GM06990 (cell line): ENCODE measurements around the gene TH.

ENCODE experiments used
- DNase-seq: peaks from one replicate; pipeline ENCODE4 v3.0.0-alpha.2; 2011; ENCODE audit not compliant: insufficient read length; ENCODE audit errors: extremely low read depth
- H3K27me3 ChIP-seq: replicated peaks from 2 replicates; pipeline ENCODE4 v1.6.0; 2011; ENCODE audit warnings: low read length; ENCODE audit not compliant: control insufficient read depth, insufficient read depth
- H3K36me3 ChIP-seq: 2 replicates; pipeline ENCODE4 v1.5.1; 2011; ENCODE audit warnings: low read length; ENCODE audit not compliant: control insufficient read depth, insufficient read depth
- H3K4me3 ChIP-seq: replicated peaks from 2 replicates; pipeline ENCODE4 v1.5.1; 2011; ENCODE audit warnings: low read depth, mild to moderate bottlenecking, control low read depth, low read length
- TF ChIP-seq, protein P1 (sequence below): IDR thresholded peaks from 2 replicates; pipeline ENCODE4 v1.5.1; 2011; ENCODE audit warnings: low read length, control low read depth, mild to moderate bottlenecking, inconsistent platforms; ENCODE audit not compliant: insufficient read depth, poor library complexity, severe bottlenecking

TH gene

DNA sequence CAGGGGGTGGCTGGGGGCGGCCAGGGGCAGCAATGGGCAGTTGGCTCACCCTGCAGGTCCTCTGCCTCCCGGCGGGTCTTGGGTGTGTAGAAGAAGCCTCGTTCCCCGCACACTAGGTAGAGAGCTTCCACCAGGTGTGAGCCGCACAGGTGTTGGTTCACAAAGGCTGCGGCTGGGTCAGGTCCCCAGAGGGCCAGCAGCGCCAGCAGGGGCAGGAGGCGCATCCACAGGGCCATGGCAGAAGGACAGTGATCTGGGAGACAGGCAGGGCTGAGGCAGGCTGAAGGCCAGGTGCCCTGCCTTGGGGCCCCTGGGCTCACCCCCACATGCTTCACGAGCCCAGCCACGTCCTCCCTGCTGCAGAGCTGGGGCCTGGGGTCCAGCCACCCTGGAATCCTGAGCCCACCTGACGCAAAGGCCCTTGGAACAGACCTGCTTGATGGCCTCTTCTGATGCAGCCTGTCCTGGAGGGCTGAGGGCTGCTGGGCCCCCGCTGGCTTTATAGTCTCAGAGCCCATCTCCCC is 10.8 kb downstream of the TH start, which contains the start of gene INS:
Gene INS, minus strand, starts transcription at position 474 of the 524 bp plus-strand sequence. Its CDS starts 238 bp downstream, at position 236.
- TF ChIP-seq, protein P1, sequence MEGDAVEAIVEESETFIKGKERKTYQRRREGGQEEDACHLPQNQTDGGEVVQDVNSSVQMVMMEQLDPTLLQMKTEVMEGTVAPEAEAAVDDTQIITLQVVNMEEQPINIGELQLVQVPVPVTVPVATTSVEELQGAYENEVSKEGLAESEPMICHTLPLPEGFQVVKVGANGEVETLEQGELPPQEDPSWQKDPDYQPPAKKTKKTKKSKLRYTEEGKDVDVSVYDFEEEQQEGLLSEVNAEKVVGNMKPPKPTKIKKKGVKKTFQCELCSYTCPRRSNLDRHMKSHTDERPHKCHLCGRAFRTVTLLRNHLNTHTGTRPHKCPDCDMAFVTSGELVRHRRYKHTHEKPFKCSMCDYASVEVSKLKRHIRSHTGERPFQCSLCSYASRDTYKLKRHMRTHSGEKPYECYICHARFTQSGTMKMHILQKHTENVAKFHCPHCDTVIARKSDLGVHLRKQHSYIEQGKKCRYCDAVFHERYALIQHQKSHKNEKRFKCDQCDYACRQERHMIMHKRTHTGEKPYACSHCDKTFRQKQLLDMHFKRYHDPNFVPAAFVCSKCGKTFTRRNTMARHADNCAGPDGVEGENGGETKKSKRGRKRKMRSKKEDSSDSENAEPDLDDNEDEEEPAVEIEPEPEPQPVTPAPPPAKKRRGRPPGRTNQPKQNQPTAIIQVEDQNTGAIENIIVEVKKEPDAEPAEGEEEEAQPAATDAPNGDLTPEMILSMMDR = no peak

GRCh38 chr11:2159536-2160413 is 11.8 kb downstream of the TH start:
- TF ChIP-seq, protein P1 = no peak
- no peak for DNase-seq
- no peaks in the 10 kb centered on the region for H3K27me3 ChIP-seq
- no peaks in the 10 kb centered on the region for H3K36me3 ChIP-seq
- H3K4me3 ChIP-seq = no peak overlapping the region

More for the DNA sequence above, 10.8 kb downstream of the TH start, which contains the start of gene INS:
- H3K4me3 ChIP-seq = no peak within 1 kb of the TSS
- no peak for DNase-seq
- H3K27me3 ChIP-seq = no peaks in the 10 kb centered on the region
- no peaks in the 10 kb centered on the region for H3K36me3 ChIP-seq

DNA sequence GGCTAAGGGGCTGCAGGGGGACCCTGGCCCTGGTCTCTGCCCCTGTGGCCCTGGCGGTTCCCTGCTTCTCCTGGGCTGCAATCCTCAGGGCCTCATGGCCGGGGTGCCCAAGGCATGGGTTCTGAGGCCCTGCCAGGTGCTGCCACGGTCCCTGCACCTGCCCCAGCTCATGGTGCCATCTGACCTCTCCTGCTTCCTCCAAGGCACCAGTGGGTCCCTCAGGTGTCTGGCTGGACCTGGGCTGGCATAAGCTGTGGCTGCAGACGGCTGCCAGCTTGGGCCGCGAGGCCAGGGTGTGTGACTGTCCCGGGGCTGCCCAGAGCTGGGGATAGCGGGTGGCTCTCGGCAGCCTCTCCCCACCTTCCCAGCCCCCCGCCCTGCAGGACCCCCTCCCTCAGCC is 12.6 kb downstream of the TH start:
- no peaks in the 10 kb centered on the region for H3K27me3 ChIP-seq
- H3K4me3 ChIP-seq = no peak overlapping the region
- no peak for DNase-seq
- TF ChIP-seq, protein P1 = no peak
- H3K36me3 ChIP-seq = no peaks in the 10 kb centered on the region

DNA sequence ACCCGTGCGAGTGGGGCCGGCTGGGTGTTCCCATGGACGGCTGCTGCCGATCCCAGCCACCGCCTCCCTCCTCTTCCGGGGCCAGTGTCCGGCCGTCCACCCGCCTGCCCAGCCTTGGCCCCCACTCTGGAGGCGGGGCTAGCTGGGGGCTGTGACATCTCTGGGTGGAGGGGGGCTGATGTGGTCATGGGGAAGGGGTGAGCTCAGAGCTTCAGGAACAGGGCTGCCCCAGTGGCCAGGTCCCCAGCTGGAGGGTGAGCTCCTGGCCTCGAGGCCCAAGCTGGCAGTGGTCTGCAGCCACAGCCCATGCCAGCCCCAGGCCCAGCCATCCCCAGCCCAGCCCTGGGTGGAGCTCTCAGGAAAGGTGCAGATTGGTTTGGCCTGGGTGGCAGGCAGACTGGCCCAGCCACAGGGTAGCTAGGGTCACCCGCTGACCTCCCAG is 13.3 kb downstream of the TH start:
- Histone ChIP-seq H3K27me3 (no peaks in the 10 kb centered on the region), H3K36me3 (no peaks in the 10 kb centered on the region), H3K4me3 (no peak overlapping the region)
- DNase-seq = no peak
- TF ChIP-seq, protein P1 = no peak

DNA sequence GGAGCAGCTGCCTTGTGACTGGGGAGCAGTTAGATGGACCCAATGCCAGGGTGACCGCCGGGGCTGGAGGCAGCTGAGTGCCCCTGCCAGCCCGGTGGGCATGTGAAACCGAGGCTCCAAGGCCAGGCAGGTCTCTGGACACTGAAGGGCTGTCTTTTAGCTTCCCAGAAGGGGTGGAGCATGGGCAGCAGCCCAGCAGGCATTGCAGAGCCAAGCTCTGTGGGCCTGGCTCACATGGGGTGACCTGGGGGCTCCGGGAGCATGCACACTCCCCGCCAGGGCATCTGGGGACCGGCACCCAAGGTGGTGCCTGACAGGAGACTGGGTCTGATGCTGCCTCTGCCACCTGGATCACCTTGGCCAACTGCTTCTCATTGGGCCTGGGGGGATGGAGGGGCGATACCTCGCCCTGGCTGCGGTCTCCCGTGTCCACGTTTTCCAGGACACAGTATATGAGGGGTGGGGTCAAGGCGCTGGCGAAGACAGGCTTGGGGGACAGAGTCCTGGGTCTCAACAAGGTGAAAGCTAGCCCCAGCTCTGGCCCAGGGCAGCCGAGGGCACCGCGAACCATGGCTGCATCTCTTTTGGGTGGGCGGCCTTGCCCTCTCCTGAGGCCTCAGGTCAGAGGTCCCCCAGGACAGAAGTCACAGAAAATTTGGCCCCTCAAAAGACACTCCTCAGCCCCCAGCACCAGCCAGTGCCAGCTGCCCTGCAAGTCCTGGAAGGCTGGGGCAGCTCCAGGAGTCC is 14.1 kb downstream of the TH start:
- H3K27me3 ChIP-seq = peaks cover 3% of the 10 kb centered on the region; the same call in 1 of the 2 replicates
- no peak overlapping the region for H3K4me3 ChIP-seq
- TF ChIP-seq, protein P1 = no peak
- no peaks in the 10 kb centered on the region for H3K36me3 ChIP-seq
- DNase-seq = no peak
